Left ventricle myocardium inferior (tissue), 1 donor: ENCODE results near the gene DTL. TPM values are rescaled to one million over a fixed set of nuclear protein-coding genes. Genes with fewer than 3 reads are reported as not detected.

ENCODE experiments used
- DNase-seq: peaks from one replicate; pipeline ENCODE4 v3.0.0-alpha.2; 2020
- H3K27ac ChIP-seq: fragments of 200-600 bp; replicated peaks from 2 replicates; pipeline ENCODE4 v1.8.0; 2021
- H3K27me3 ChIP-seq: fragments of 200-600 bp; 2 replicates; pipeline ENCODE4 v1.8.0; 2021; ENCODE audit warnings: low read depth
- H3K36me3 ChIP-seq: fragments of 200-600 bp; 2 replicates; pipeline ENCODE4 v1.8.0; 2021
- H3K4me1 ChIP-seq: fragments of 200-600 bp; 2 replicates; pipeline ENCODE4 v1.8.0; 2021
- H3K4me3 ChIP-seq: fragments of 200-600 bp; 2 replicates; pipeline ENCODE4 v1.8.0; 2021; ENCODE audit warnings: mild to moderate bottlenecking, moderate library complexity
- H3K9me3 ChIP-seq: fragments of 200-600 bp; replicated peaks from 2 replicates; pipeline ENCODE4 v1.8.0; 2021
- intact Hi-C: fragments of 100-400 bp; cut with micrococcal nuclease; formaldehyde crosslinking; loops from one replicate; pipeline ENCODE4 v1.11.0; 2022
- total RNA-seq: library from RNA; stranded (reverse); fragmentation: NEBNext Ultra II Directional; extraction: Animal tissue kit (Norgen Biotek cat#: 25700); gene quantifications from one replicate; pipeline ENCODE4 v1.2.1, GENCODE V29; 2021
- TF ChIP-seq, protein P1 (sequence below): fragments of 200-600 bp; IDR thresholded peaks from 2 replicates; pipeline ENCODE4 v1.8.0; 2021; ENCODE audit warnings: antibody characterized with exemption, mild to moderate bottlenecking, borderline replicate concordance
- donor health status: DM: no; HTN: yes; CAD: no; lungs with severe emphysema.

DTL gene
- total RNA-seq, 1 donor from 2014 or later: 0.30 TPM

- TF ChIP-seq, protein P1, sequence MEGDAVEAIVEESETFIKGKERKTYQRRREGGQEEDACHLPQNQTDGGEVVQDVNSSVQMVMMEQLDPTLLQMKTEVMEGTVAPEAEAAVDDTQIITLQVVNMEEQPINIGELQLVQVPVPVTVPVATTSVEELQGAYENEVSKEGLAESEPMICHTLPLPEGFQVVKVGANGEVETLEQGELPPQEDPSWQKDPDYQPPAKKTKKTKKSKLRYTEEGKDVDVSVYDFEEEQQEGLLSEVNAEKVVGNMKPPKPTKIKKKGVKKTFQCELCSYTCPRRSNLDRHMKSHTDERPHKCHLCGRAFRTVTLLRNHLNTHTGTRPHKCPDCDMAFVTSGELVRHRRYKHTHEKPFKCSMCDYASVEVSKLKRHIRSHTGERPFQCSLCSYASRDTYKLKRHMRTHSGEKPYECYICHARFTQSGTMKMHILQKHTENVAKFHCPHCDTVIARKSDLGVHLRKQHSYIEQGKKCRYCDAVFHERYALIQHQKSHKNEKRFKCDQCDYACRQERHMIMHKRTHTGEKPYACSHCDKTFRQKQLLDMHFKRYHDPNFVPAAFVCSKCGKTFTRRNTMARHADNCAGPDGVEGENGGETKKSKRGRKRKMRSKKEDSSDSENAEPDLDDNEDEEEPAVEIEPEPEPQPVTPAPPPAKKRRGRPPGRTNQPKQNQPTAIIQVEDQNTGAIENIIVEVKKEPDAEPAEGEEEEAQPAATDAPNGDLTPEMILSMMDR: no peak
Observed at GRCh38 chr1:212098310-212098709, 62.8 kb downstream of the DTL start.

DNA sequence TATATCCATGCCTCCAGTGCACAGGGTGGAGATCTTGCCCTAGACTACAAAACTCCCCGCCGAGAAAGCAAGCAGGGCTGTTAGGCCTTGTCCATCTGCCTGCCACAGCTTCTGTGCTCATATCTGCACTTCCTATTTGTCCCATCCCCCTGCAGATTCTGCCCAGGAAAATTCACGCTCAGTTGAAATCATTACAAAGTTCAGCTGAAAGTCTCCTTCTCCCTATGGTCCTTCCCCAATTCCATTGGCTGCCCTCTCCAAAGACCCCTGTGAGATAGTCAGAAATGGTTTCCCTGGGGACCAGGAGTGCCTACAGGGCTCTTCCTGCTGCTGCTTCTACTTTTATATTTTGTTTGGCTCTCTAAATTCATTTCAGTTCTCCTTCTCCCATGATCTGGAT is 63.2 kb downstream of the DTL start:
- DNase-seq: no peak
- H3K36me3 ChIP-seq: no peaks in the 10 kb centered on the region
- H3K27ac ChIP-seq: peak overlapping the region; percentile 10
- intact Hi-C loops: no loop called here
- TF ChIP-seq, protein P1: no peak
- peaks cover 24% of the 10 kb centered on the region for H3K9me3 ChIP-seq
- H3K27me3 ChIP-seq: no peaks in the 10 kb centered on the region
- H3K4me3 ChIP-seq: no peak overlapping the region
- no peaks in the 10 kb centered on the region for H3K4me1 ChIP-seq

More at GRCh38 chr1:212098310-212098709, 62.8 kb downstream of the DTL start:
- H3K27ac ChIP-seq: peak overlapping the region; percentile 10
- no peaks in the 10 kb centered on the region for H3K4me1 ChIP-seq
- intact Hi-C loops: no loop called here
- H3K4me3 ChIP-seq: no peak overlapping the region
- H3K36me3 ChIP-seq: no peaks in the 10 kb centered on the region
- H3K9me3 ChIP-seq: peaks cover 24% of the 10 kb centered on the region
- no peak for DNase-seq
- no peaks in the 10 kb centered on the region for H3K27me3 ChIP-seq

DNA sequence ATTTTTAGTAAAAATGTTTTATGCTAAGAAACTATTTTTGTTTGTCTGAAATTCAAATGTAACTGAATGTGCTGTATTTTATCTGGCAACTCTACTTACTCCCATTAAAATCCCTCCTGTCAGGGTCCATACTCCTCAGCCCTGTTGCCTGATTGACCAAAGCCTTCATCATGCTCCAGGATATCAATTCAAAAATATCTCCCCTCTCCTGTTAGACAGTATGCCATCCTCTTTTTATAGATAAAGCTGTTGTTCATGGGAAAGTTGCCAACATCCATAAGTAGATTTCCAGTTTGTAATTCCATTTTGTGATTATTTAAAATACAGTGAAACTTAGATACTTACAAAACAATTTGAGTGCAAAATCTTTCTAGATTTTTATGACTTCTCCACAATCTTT is 65.7 kb downstream of the DTL start:
- intact Hi-C loops: no loop called here
- peaks cover 18% of the 10 kb centered on the region for H3K9me3 ChIP-seq
- H3K36me3 ChIP-seq: no peaks in the 10 kb centered on the region
- TF ChIP-seq, protein P1: no peak
- DNase-seq: no peak
- no peak overlapping the region for H3K27ac ChIP-seq
- H3K4me1 ChIP-seq: peaks cover 15% of the 10 kb centered on the region
- no peak overlapping the region for H3K4me3 ChIP-seq
- H3K27me3 ChIP-seq: no peaks in the 10 kb centered on the region

GRCh38 chr1:212101735-212102134 is 66.2 kb downstream of the DTL start:
- Histone ChIP-seq H3K27me3 (no peaks in the 10 kb centered on the region), H3K4me3 (no peak overlapping the region), H3K27ac (no peak overlapping the region), H3K36me3 (no peaks in the 10 kb centered on the region), H3K4me1 (peaks cover 19% of the 10 kb centered on the region), H3K9me3 (peaks cover 13% of the 10 kb centered on the region)
- intact Hi-C loops: no loop called here
- no peak for DNase-seq
- TF ChIP-seq, protein P1: no peak

DNA sequence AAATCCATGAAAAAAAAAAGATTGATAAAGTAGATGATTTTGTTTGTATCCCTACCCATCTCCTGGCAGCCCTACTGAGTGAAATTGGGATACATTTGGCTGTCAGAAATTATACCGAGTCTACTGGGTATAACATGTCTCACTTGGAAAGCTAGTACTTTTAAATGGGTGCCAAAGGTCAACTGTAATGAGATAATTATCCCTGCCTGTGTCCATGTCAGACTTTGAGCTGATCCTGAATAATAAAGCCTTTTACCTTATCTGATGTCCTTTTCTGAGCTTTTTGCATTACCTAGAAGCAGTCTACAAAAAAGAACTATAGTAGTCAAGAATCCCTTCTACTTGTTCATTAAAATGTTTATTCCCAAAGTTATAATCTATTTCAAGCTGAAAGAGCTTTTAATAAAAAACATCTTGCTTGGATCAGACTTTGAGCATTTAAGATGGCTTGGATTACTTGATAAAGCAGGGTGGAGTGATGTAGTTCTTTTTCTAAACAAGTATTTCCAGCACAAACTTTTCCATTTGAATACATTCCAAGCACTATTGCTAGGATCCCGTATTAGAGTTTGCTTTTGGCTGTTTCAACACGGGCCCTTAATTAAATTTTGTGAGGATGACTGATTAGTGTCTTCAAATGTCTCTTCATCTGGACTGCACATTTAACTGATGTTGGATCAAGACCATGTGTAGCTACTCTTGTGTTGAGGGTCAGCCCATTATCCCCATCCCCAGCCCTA is 69.2 kb downstream of the DTL start:
- intact Hi-C loops: no loop called here
- Histone ChIP-seq H3K36me3 (no peaks in the 10 kb centered on the region), H3K27me3 (no peaks in the 10 kb centered on the region), H3K4me1 (peaks cover 48% of the 10 kb centered on the region), H3K4me3 (no peak overlapping the region), H3K27ac (peak overlapping the region; percentile 13), H3K9me3 (no peaks in the 10 kb centered on the region)
- TF ChIP-seq, protein P1: no peak
- DNase-seq: no peak
